HG03135 (cell line): ENCODE data around the gene SIPA1L2.
A peak's percentile ranks its signal among the peaks of the same experiment; 100 is the strongest.
"Not testable (repeated sequence)": the region's sequence is repeated elsewhere in the genome, so short reads cannot be mapped to it uniquely, and the experiment has no call there.

Experiments used
- ATAC-seq: cut with Tn5 transposase; IDR thresholded peaks from one replicate; pipeline ENCODE4 v1.9.1; 2021; ENCODE audit warnings: mild to moderate bottlenecking, moderate library complexity; ENCODE audit not compliant: unreplicated experiment

SIPA1L2 gene

DNA sequence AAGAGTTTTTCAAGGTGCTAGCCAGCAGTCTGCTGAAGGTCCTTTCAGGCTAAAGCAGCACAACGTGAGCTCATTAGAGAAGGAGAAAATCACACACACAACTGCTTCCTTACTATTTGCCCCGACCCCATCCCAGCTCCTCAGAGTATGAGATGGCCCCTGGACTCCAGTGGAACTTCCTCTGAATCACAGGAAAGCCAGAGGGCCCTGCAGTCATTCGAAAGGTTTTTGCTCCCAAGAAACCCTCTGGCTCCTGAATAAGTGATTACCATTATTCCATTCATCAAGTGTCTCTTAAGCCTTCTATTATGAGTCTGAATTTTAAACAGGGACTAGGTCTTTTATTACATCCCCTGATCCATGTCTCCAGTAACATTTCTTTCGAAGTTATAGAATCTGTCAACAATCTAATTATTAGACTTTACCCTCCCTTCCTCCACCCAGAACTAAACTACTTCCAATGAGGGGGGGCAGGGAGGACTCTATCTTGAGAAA, 14.6 kb downstream of the SIPA1L2 start:
- no peak for ATAC-seq

DNA sequence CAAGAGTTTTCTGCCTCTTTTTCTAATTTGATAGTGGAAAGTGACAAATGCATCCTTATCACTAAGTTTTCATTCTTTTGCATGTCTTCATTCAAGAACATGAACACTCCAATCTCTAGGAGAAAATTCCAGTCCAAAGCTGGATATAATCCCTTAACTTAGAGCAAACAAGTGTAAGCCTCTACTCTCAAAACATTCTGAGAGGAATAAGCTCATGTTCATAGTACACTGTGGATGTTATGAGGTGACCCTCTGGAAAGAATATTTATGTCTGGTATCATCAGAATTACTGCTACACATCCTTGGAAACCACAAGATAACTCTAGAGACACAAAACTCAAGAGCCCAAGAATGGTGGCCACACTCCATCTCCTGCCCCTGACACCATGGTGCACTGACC, 15.1 kb downstream of the SIPA1L2 start:
- no peak for ATAC-seq

DNA sequence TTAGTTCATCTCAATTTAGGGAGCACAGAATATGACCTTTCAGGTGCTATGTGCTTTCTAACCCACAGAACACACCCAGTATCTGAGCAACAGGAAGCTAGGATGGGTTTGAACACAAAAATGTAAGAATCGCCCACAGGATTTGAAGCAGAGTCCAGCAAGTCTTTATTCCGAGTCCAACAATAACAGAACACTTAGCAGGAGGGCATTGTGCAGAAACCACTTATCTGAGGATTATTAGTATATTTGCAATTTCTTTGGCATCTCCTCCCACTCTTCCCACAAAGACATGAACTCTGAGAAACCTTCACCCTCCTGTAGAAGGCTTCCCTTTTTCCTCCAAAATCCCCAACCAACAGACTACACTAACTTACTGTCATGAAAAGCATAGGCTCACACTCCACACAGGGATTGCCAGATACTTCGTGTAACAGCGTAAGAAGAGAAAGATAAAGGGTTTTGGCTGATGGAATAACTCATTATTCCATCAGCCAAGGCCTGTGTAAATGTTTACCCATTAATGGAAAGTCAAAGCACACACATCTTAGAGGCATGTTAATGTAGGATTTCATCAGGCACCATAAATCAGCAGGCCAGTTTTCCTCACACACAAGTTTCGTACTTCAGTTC, 16.1 kb downstream of the SIPA1L2 start:
- no peak for ATAC-seq

DNA sequence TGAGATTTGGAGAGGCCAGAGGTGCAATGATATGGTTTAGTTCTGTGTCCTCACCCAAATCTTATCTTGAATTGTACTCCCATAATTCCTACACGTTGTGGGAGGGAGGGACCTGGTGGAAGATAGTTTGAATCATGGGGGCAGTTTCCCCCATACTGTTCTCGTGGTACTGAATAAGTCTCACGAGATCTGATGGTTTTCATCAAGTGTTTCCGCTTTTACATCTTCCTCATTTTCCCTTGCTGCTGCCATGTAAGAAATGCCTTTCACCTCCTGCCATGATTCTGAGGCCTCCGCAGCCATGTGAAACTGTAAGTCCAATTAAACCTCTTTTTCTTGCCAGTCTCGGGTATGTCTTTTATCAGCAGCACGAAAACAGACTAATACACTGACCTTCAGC, 17.1 kb downstream of the SIPA1L2 start:
- not testable (repeated sequence) for ATAC-seq

DNA sequence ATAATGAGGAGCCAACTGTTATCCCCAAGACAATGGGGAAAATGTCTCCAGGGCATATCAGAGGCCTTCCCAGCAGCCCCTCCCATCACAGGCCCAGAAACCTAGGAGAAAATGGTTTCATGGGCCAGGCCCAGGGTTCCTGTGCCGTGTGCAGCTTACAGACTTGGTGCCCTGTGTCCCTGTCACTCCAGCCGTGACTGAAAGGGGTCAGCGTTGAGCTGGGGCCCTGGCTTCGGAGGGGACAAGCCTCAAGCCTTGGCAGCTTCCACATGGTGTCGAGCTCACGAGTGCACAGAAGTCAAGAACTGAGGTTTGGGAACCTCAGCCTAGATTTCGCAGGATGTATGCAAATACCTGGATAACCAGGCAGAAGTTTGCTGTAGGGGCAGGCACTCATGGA, 18.1 kb downstream of the SIPA1L2 start:
- no peak for ATAC-seq

DNA sequence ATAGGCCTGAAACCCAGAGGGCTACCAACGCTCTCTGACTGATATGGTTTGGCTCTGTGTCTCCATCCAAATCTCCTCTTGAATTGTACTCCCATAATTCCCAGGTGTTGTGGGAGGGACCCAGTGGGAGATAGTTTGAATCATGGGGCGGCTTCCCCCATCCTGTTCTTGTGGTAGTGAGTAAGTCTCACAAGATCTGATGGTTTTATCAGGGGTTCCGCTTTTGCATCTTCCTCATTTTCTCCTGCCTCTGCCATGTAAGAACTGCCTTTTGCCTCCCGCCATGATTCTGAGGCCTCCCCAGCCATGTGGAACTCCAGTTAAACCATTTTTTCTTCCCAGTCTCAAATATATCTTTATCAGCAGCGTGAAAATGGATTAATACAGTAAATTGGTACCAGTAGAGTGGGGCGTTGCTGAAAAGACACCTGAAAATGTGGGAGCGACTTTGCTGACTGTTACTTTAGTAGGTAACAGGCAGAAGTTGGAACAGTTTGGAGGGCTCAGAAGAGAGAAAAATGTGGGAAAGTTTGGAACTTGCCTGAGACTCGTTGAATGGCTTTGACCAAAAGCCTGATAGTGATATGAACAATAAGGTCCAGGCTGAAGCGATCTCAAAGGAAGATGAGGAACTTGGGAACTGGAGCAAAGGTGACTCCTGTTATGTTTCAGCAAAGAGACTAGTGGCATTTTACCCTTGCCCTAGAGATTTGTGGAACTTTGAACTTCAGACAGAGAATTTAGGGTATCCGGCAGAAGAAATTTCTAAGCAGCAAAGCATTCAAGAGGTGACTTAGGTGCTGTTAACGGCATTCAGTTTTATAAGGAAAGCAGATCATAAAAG, 18.8 kb downstream of the SIPA1L2 start:
- not testable (repeated sequence) for ATAC-seq

DNA sequence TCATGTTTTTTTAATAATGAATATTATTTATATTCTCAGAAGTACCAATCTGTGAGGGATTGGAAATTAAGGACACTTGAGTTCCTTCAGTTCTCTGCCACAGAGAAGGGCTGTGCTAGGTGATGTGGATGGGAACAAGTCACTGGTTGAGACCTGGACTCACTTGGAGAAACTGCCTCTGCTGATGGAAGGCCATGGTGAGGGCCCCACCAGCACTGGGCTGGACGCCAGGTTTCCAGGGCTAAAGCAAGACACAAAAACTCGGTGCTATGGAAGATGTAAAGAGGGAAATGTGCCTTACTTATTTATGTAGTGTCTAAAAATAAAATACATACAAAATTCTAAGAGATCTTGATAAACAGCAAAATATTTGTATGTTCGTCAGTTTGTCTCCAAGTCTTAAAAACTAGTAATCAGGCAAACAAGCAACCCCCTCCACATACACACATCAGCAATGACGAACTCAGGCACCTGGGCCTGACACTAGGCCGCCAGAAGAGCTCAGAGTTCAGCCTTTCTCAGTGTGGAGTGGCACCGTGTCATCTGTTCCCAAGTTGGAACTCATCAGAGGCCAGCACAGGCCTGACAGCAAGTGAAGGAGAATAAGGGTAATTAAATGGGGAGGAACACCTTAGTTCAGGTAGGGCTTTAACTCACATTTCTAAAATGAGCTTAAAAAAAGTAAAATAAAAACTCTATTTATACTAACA, 19.6 kb downstream of the SIPA1L2 start:
- no peak for ATAC-seq

DNA sequence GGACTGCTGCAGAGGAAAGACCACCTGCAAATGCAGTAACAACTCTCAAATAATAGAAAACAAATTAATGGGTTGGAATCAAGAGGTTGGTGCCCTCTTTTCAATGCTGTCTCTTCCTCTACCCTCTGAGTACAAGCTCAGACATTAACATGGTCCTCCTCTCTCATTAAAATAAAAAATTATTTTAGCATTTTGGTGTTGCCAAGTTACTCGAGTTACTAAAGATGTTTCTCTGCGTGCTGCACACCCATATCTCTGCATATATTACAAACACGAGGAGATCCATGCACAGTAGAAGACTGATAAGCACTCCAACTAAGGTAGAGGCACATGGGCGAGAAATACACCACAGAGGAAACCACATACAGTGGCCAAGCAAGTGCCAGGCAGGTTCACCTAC, 21.5 kb downstream of the SIPA1L2 start:
- no peak for ATAC-seq

DNA sequence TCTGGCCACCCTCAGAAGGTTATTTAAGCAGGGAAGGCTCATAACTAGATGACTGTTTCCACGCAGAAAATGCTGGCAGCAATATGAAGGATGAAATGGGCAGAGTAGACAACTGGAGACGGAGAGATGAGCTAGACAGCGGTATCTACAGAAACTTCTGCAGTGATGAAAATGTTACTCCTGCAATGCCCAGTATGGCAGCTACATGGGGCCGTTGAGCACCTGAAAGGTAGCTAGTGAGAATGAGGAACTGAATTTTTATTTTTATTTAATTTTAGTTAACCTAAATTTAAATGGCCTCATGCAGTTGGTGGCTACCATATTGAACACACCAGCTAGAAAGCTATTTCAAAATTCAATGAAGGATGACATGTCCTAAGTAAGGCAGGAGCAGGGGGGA, 27.3 kb downstream of the SIPA1L2 start:
- ATAC-seq = no peak

DNA sequence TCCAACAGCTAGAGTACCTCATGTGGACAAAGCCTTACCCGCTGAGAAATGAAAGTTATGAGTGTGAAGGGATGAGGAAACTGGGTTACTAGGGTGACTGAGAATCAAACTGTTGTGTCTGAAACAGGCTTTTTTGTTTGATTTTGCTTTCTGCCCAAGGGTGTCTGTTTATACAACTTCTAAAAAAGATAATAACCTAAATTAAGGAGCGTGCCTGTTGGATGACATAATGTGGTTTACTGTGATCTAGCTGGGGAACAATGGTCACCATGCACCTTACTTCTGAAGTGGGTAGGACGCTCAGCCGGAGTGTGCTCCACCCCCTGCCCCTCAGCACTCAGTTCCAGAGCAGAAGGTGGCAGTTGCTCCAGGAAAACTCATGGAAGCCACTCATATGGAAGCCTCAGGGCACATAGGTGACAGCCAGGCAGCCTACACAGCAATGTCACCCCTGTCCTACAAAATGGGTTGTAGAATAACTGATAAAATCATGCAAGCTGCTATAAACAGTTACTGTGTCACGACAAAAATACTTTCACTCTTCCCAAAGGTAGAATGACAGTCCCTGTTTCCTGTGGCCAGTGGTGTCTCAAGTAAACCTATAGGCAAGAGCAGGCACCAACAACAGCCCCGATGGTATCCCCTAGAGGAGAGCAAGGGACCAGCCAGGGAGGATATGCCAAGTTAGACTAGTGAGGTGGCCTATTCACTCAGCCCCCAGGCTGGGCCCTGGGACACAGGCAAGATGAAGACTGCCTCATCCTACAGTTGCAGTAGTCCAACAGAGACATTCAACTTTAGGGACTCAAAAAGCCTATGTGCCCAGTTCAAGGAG, 29.3 kb downstream of the SIPA1L2 start:
- peak; percentile 41 for ATAC-seq

DNA sequence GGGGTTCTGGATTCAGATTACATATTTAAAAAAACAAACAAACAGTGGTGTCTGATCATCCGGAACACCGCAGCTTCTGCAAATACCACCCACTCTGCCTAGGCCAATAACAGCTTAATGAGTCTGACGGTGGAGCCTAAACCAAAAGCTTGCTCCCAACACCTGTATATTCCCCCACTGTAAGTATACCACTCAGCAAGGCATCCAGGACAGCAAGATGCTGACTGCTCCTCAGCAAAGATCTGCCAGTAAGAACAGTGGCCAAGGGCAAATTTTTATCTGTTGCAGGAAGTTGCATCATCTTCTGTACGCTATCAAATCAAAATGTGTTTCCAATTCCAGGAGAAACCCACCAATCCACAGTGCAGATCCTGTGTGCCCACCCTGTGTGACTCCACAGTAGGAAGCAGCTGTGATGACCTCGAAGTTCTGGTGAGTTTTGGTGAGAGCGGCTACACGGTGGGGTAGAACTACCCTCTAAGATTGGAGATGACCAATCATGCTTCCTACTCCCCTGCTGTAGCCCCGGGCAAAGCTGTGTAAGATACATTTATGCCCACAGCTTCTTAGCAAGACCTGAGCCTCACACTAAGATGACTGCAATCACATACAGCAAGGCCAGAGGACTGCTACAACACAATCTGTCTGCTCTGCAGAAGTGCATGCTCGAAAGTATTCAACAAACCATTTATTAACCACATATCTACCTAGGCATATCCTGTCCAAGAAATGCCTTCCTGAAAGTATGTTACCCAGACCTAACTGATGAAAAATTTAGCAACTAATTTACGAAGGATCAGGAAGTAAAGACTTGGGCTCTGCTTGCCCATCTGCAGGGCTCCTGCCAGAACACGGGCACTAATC, 30.5 kb downstream of the SIPA1L2 start:
- peak; percentile 40 for ATAC-seq

DNA sequence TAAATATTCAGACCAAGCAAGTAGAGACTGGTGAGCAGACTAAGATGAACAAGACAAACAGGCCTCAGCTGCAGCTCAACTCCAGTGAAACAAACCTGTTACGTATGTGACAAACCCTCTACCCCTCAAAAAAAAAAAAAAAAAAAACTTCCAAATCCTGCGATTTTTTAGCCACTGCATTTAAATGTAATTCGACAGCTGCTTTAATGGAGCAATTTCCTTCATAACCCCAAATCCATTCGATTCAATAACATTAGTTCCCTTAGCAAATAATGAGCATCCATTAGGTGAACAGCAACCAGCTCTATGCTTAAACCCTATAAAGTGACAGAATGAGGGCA, 31.1 kb downstream of the SIPA1L2 start:
- ATAC-seq = no peak

DNA sequence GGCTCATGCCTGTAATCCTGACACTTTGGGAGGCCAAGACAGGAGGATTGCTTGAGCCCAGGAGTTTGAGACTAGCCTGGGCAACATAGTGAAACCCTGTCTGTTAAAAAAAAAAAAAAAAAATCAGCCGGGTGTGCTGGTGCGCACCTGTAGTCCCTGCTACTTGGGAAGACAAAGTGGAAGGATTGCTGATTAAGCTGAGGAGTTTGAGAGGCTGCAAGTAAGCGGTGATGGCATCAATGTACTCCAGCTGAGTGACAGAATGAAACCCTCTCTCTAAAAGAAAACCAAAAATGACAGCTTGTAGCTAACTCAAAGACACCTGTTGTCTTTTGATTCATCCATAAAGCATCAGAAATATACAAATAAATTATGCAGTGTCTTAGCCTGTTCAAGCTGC, 31.8 kb downstream of the SIPA1L2 start:
- no peak for ATAC-seq

DNA sequence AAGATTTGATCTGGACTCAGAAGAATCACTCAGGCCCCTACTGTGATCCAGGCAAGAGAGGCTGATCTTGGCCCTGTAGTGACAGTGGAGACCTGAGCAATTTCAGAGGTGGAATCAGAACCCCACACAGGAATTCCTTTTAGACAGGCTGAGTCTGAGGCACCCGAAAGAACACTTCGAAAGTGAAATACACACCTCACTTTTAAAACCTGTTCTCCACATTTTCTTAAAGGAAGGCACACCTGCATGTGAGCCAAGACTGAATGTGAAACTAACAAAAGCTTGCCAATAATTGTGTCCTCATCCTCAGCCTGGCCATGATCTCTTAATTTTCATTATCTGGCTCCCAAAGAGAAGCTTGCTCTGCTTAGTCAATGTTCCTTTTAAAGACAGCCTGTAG, 32.2 kb downstream of the SIPA1L2 start:
- ATAC-seq = peak; percentile 50

DNA sequence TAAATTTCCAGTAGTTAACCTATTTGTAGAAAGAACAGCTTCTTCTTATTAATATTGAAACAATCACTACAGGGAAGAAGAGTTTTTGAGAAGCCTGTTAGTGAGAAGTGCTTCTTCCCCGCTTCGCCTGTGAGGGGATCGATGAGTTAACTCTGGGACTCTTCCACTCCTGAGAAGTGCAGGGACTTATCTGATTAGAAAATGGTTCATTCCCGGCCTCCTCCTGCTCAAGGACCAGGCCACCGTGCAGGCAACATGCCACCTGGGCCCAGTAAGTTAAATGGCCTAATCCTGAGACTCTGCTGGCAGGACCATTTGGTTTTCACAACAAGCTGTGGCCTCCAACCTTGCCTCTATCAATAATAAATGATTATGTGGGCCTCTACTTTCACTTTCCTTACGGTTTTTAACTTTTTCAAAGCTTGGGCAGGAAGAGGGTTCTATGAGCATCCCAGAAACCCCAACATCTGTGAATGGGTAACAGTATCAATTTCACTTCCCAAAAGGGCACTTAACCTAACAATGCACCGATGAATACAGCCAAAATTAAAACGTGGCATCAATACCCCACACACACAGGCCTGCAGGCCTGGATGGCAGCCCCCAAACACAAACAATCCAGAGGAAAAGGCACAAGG, 33.1 kb downstream of the SIPA1L2 start:
- ATAC-seq = no peak

DNA sequence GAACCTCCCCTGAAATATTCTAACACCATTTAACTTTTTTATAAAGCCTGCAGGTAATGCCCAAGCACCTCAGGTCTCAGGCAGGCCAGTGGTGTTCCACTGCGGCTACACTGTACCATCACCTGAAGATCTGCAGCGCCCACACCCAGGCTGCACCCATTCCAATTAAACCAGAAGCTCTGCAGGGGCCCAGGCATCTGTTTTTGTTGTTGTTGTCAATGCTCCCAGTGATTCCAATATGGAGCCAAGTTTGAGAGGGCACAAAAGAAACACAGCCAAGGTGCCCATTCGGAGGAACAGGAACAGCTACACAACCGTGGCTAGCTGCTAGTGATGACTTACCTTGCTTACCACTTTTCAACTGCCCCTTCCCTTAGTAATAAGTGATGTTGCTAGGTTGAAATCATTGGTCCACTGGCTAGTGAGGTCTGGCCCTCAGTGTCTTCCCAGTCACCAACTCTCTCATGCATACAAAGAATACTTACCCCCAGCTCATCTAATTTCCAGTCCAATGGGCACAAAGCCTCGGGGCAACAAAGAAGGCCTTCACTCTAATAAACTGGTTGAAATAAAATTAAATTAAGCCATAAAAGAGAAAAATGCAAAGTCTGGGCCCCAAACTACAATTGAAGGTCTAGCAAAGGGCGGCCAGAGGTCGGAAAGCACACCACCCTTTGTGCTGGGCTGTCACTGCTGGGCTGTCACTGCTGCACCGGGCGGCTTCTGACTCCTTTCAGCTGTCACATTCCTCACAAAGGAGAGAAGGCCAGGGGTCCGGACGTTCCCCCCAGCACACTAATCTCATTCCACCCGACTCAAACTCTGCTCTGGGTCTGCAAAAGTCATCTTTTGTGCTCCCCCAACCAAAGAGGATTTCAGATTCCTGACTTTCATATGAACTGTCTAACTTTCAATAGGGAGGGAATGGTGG, 34.9 kb downstream of the SIPA1L2 start:
- no peak for ATAC-seq

DNA sequence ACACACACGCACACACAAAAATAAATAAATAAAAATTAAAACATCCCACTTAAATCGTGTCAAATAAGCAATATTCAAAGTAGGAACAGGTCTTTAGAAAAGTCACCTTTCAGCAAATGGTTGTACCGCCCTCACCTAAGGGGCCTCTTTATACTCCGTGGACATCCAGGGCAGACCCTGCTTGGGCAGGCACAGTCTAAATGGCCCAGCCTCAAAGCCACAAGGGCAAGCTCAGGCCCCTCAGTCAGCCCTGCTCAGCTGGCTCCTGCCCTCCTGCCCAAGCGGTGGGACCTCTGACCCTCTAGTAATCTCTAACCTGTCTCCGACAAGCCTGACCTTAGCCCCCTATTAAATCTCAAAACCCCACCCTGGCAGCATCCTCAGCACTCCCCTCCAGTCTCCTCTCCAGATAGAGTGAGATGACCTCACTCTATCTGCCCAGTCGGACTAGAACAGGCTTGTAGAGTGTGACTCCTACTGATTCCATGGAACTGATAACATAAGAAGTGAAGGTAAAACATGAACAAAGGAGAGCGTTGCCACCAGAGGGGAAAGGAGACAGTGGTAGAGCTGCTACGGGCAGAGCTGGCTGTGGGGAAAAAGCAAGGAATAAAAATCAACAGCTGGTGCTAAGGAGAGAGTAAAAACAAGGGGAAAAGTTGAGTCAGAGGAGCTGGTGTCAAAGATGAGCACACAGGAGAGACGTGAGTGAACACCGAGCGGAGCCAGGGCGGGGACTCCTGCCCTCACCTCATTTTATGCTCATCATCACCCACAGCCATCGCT, 36.0 kb downstream of the SIPA1L2 start:
- no peak for ATAC-seq

DNA sequence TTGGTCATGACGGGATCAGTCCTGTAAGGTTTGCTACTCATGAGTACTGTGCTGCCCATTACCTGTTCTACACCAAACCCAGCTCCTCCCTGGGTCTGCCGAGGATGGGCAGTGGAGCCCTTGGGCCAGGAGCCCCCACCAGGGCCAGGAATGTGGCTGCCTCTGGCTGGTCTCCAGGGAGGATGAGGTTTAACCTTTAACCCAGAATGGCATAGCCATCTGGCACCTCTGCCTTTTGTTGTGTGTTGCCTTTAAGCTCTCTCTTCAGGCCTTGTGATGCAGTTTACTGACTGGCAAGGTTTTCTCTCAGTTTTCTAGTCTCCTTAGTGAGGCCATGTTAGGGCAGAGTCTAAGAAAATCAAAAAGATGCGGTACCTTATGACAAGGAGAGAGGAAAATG, 38.6 kb downstream of the SIPA1L2 start:
- no peak for ATAC-seq
